ENCODE data around the gene IARS1.
A peak's percentile ranks its signal among the peaks of the same experiment; 100 is the strongest.

IARS1 gene

DNA sequence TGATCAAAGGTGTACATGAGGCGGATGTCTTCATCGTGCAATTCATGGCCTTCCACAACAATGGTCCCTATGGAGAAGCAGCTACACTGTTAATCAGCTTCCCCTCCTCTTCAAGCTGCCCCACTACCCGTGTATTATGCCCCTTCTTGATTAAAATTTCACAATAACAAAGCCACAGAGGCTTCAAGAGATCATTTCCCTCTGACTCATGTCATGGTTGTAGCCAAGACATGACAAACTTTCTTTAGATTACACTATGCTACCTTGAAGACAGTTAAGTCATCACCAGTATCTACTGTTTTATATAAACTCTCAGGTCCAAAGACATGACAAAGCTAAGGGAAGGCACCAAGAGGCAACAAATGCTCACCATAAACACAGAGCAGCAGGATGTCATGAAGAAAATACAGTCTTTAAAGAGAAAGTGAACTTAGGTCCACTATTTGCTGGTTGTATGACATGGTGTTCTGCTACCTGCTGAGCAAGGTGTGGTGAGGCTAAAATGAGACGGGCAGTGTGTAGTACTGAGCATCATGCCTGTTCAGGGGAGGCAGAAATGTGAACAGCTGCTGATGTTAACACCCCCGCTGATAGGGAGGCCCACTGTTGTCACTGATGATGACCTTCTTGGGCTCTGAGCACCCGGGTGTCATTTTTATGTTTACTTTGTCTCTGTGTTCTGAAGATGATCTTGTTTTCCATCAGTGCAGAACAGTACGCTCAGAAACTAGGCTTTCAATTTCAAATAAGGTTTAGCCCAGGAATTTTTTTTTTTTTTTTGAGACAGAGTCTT is 48.3 kb downstream of the IARS1 start:
- Mint-ChIP-seq H3K4me1 (ENCODE audit: low read depth) (peaks cover 4% of the 10 kb centered on the region), H3K27me3 (no peaks in the 10 kb centered on the region), H3K4me3 (no peak overlapping the region), H3K9me3 (no peaks in the 10 kb centered on the region), H3K27ac (peak overlapping the region; percentile 45), H3K36me3 (ENCODE audit: low read depth) (peaks cover 98% of the 10 kb centered on the region)
- DNase-seq: no peak
